ENCODE data around the gene IFT43. TPM values are rescaled to one million over a fixed set of nuclear protein-coding genes. Genes with fewer than 3 reads are reported as not detected.

Gene IFT43
- total RNA-seq, 1 donor from 2014 or later, result 36.8 TPM

DNA sequence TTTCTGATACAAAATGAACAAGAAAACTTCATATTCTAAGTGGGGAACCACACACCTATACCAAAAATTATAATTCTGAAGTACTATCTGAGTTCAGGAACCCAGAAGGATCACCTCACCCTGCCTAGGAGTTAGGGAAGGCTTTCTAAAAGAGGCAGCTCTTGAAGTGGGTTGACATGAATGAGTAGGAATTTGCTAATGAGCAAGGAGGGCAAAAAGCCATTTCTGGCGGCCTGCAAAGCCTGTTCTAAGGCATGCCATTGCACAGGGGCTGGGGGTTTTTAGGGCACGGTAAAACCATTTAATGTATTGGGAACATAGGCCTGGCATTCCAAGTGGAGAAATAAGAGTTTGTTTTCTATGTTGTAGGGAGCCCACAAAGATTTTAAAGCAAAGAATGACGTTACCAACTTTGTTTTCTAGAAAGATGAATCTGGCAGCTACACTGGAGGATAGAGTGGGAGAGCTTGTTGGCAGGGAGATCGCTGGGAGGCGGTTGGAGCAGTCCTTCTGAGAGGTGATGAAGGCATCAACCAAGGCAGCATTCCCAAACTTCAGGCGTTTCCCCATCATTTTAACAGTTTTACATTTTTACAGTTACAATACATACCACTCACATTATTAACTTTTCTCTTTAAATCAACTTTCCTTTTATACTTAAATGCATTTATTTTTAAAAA is 14.1 kb downstream of the IFT43 start:
- H4K20me1 ChIP-seq (ENCODE audit: low read depth), result peaks cover 11% of the 10 kb centered on the region
- no peak overlapping the region for H3K4me3 ChIP-seq
- Mint-ChIP-seq H3K9me3 (peaks cover 9% of the 10 kb centered on the region), H3K36me3 (peaks cover 50% of the 10 kb centered on the region), H3K27ac (no peak overlapping the region), H3K27me3 (ENCODE audit: insufficient read depth, low read depth) (peaks cover 3% of the 10 kb centered on the region), H3K4me3 (no peak overlapping the region), H3K4me1 (no peaks in the 10 kb centered on the region)
- no peak for TF ChIP-seq EZH2 (IDR thresholded peaks at IDR 0.05)
- TF ChIP-seq, protein P1, sequence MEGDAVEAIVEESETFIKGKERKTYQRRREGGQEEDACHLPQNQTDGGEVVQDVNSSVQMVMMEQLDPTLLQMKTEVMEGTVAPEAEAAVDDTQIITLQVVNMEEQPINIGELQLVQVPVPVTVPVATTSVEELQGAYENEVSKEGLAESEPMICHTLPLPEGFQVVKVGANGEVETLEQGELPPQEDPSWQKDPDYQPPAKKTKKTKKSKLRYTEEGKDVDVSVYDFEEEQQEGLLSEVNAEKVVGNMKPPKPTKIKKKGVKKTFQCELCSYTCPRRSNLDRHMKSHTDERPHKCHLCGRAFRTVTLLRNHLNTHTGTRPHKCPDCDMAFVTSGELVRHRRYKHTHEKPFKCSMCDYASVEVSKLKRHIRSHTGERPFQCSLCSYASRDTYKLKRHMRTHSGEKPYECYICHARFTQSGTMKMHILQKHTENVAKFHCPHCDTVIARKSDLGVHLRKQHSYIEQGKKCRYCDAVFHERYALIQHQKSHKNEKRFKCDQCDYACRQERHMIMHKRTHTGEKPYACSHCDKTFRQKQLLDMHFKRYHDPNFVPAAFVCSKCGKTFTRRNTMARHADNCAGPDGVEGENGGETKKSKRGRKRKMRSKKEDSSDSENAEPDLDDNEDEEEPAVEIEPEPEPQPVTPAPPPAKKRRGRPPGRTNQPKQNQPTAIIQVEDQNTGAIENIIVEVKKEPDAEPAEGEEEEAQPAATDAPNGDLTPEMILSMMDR (IDR thresholded peaks at IDR 0.05), result no peak
- TF ChIP-seq EZH2phosphoT487 (IDR thresholded peaks at IDR 0.05), result no peak
- H3K27ac ChIP-seq, result no peak overlapping the region
- no peak overlapping the region for H3K9ac ChIP-seq
- no peaks in the 10 kb centered on the region for H3F3A ChIP-seq (ENCODE audit: low read depth)
- no peak overlapping the region for H3K4me2 ChIP-seq
- H2AFZ ChIP-seq (replicated peaks), result no peak overlapping the region
- no peaks in the 10 kb centered on the region for H3K4me1 ChIP-seq
- DNase-seq (ENCODE audit: low spot score), result no peak
- H3K9me3 ChIP-seq (ENCODE audit: low read depth), result no peaks in the 10 kb centered on the region
- H3K36me3 ChIP-seq, result peaks cover 6% of the 10 kb centered on the region
- no peaks in the 10 kb centered on the region for H3K27me3 ChIP-seq
- no peaks in the 10 kb centered on the region for H3K79me2 ChIP-seq (ENCODE audit: low read depth)

DNA sequence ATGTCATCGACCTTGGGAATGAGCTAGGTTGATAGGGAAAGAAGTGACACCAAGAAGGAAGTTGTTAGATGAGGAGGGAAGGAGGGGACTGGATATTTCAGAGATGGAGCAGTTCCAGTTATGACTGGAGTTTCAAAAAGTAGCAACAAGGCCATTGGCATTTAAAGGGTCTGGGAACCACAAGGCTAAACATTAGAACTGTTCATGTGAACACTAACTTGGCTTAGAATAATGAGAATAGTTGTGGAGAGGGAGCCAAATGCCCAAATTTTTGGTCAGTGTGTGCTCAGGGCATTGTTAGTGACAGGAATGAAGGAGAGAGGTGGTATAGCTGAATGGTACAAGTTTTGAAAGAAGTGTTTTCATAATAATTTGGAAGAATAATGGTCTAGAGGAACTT is 16.8 kb downstream of the IFT43 start:
- Histone ChIP-seq H3K4me1 (no peaks in the 10 kb centered on the region), H3K27ac (no peak overlapping the region), H2AFZ (replicated peaks) (no peak overlapping the region), H3K36me3 (peaks cover 11% of the 10 kb centered on the region), H3K9ac (no peak overlapping the region), H3K27me3 (no peaks in the 10 kb centered on the region), H3K79me2 (ENCODE audit: low read depth) (no peaks in the 10 kb centered on the region), H3K4me3 (no peak overlapping the region), H4K20me1 (ENCODE audit: low read depth) (no peaks in the 10 kb centered on the region), H3K9me3 (ENCODE audit: low read depth) (no peaks in the 10 kb centered on the region), H3F3A (ENCODE audit: low read depth) (no peaks in the 10 kb centered on the region), H3K4me2 (no peak overlapping the region)
- Mint-ChIP-seq H3K4me3 (no peak overlapping the region), H3K27me3 (ENCODE audit: insufficient read depth, low read depth) (peaks cover 3% of the 10 kb centered on the region), H3K27ac (no peak overlapping the region), H3K36me3 (peaks cover 69% of the 10 kb centered on the region), H3K9me3 (peaks cover 16% of the 10 kb centered on the region), H3K4me1 (peaks cover 2% of the 10 kb centered on the region)
- TF ChIP-seq EZH2phosphoT487 (IDR thresholded peaks at IDR 0.05), result no peak
- no peak for TF ChIP-seq EZH2 (IDR thresholded peaks at IDR 0.05)
- TF ChIP-seq, protein P1 (IDR thresholded peaks at IDR 0.05), result no peak
- no peak for DNase-seq (ENCODE audit: low spot score)

DNA sequence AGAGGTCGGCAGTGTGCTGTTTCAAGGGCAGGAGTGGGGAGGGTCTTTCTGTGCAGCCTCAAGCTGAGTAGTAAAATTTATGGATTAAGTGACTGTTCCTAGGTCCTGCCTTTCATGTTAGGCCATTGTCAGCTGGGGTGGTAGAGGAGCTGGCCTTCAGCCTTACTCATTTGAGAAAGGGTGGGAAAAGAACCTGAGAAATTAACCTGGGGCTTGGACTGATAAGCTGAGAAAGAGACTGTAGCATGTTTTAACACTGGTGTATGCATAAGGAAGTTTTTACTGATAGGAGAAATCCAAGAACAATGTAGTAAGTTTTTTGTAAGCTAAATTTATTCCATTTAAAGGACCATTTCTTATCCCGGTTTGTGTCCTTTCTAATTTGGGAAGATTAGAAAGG is 20.7 kb downstream of the IFT43 start:
- Histone ChIP-seq H3K9ac (no peak overlapping the region), H3K36me3 (peaks cover 11% of the 10 kb centered on the region), H3K27me3 (no peaks in the 10 kb centered on the region), H3K4me1 (no peaks in the 10 kb centered on the region), H3K9me3 (ENCODE audit: low read depth) (no peaks in the 10 kb centered on the region), H2AFZ (replicated peaks) (no peak overlapping the region), H3K27ac (no peak overlapping the region), H3K4me2 (no peak overlapping the region), H3K4me3 (no peak overlapping the region), H4K20me1 (ENCODE audit: low read depth) (no peaks in the 10 kb centered on the region), H3F3A (ENCODE audit: low read depth) (no peaks in the 10 kb centered on the region), H3K79me2 (ENCODE audit: low read depth) (no peaks in the 10 kb centered on the region)
- H3K4me3 Mint-ChIP-seq, result no peak overlapping the region
- H3K4me1 Mint-ChIP-seq, result peaks cover 2% of the 10 kb centered on the region
- TF ChIP-seq EZH2 (IDR thresholded peaks at IDR 0.05), result no peak
- no peak for TF ChIP-seq EZH2phosphoT487 (IDR thresholded peaks at IDR 0.05)
- TF ChIP-seq, protein P1 (IDR thresholded peaks at IDR 0.05), result no peak
- no peak overlapping the region for H3K27ac Mint-ChIP-seq
- peaks cover 16% of the 10 kb centered on the region for H3K9me3 Mint-ChIP-seq
- H3K36me3 Mint-ChIP-seq, result peaks cover 54% of the 10 kb centered on the region
- no peaks in the 10 kb centered on the region for H3K27me3 Mint-ChIP-seq (ENCODE audit: insufficient read depth, low read depth)
- DNase-seq (ENCODE audit: low spot score), result no peak

All from neural progenitor cell (in vitro differentiated cells).